CD4-positive, alpha-beta T cell (primary cell): ENCODE measurements around the gene TDRD6. TPM values are rescaled to one million over a fixed set of nuclear protein-coding genes. Genes with fewer than 3 reads are reported as not detected.

Source experiments
- ATAC-seq: fragments of 200-7000 bp; cut with Tn5 transposase; one replicate; pipeline ENCODE4 v1.10.0; 2022; ENCODE audit warnings: mild to moderate bottlenecking; ENCODE audit not compliant: poor library complexity
- CTCF ChIA-PET: fragments of 350-600 bp; sonication (Branson Sonifier 250); formaldehyde crosslinking; loops from one replicate; lab custom pipeline; 2021; ENCODE audit warnings: antibody characterized with exemption, inconsistent platforms; lab: Charles Lee
- POLR2A ChIA-PET: fragments of 350-600 bp; sonication (Branson Sonifier 250); formaldehyde crosslinking; loops from one replicate; lab custom pipeline; 2021; ENCODE audit warnings: antibody characterized with exemption, inconsistent platforms; lab: Charles Lee
- DNase-seq, 14 experiments: peaks; one replicate each; pipeline ENCODE4 v3.0.0-alpha.2; 2013 to 2020; ENCODE audit warnings: mixed read lengths in 2 of 14
- H3K27ac ChIP-seq, 2 donors: one replicate each; pipeline versions ENCODE4 v1.5.1 to v1.7.0; 2013; ENCODE audit warnings: low read length in 2 of 2, low read depth in 1 of 2, mild to moderate bottlenecking in 1 of 2
- H3K27me3 ChIP-seq, 2 experiments: 1 replicate in 1 of 2; 2 replicates in 1 of 2; pipeline versions ENCODE4 v1.6.1 to v1.7.0; 2013; ENCODE audit warnings: low read length in 2 of 2, control low read depth in 1 of 2, mild to moderate bottlenecking in 1 of 2, moderate library complexity in 1 of 2; ENCODE audit not compliant: insufficient read depth in 2 of 2, control insufficient read depth in 1 of 2
- H3K36me3 ChIP-seq: one replicate; pipeline ENCODE4 v1.6.1; 2013; ENCODE audit warnings: low read length, control low read depth; ENCODE audit not compliant: insufficient read depth
- H3K4me1 ChIP-seq: one replicate; pipeline ENCODE4 v1.6.1; 2013; ENCODE audit warnings: low read length, control low read depth; ENCODE audit not compliant: insufficient read depth
- H3K4me3 ChIP-seq: one replicate; pipeline ENCODE4 v1.5.1; 2013; ENCODE audit warnings: mild to moderate bottlenecking, low read length, moderate library complexity
- H3K9me3 ChIP-seq, 2 experiments: 1 replicate in 1 of 2; 2 replicates in 1 of 2; pipeline versions ENCODE4 v1.6.1 to v1.7.0; 2013; ENCODE audit warnings: low read length in 2 of 2, mild to moderate bottlenecking in 2 of 2, control low read depth in 1 of 2, moderate library complexity in 1 of 2; ENCODE audit not compliant: control insufficient read depth in 1 of 2, insufficient read depth in 1 of 2
- H3K27ac Mint-ChIP-seq: one replicate; pipeline ENCODE4 v1.8.0; 2020; ENCODE audit warnings: mixed read lengths
- H3K27me3 Mint-ChIP-seq: one replicate; pipeline ENCODE4 v1.8.0; 2021; ENCODE audit warnings: mixed read lengths
- H3K36me3 Mint-ChIP-seq: one replicate; pipeline ENCODE4 v1.8.0; 2021; ENCODE audit warnings: low read depth, mixed read lengths
- H3K4me1 Mint-ChIP-seq: one replicate; pipeline ENCODE4 v1.8.0; 2021; ENCODE audit warnings: low read depth, mixed read lengths
- H3K4me3 Mint-ChIP-seq: one replicate; pipeline ENCODE4 v1.8.0; 2020; ENCODE audit warnings: mild to moderate bottlenecking, mixed read lengths
- H3K9me3 Mint-ChIP-seq: one replicate; pipeline ENCODE4 v1.8.0; 2020; ENCODE audit warnings: mixed read lengths
- CTCF ChIP-seq: fragments of 200-600 bp; IDR thresholded peaks from one replicate; pipeline ENCODE4 v1.8.0; 2022; ENCODE audit warnings: antibody characterized with exemption, mild to moderate bottlenecking
- intact Hi-C, 2 experiments: fragments of 100-400 bp; cut with DNase I in 1 of 2; cut with micrococcal nuclease in 1 of 2; formaldehyde crosslinking; loops; one replicate each; pipeline versions ENCODE4 v1.15.1 to v1.9.0; 2023 to 2025; cut with DNase I, micrococcal nuclease
- total RNA-seq, 174 experiments: library from RNA in 2 of 174; stranded (reverse) in 2 of 174; gene quantifications; one replicate each; pipeline ENCODE4 v1.2.3 and lab custom pipeline; 2021 to 2026

Gene TDRD6
- total RNA-seq, 2 experiments from 2014 or later = not detected

- ChIA-PET POLR2A (no interaction called here), CTCF (no interaction called here)
- intact Hi-C loops = no loop called here
- peak in 3 of 14 experiments; percentile 3 to 42 (median 28) for DNase-seq
- no peak for TF ChIP-seq CTCF
- H3K4me3 Mint-ChIP-seq = no peak overlapping the region
- peaks cover 82% of the 10 kb centered on the region for H3K27me3 Mint-ChIP-seq
- H3K27ac ChIP-seq = no peak overlapping the region
- H3K4me1 ChIP-seq = no peaks in the 10 kb centered on the region
- no peaks in the 10 kb centered on the region for H3K36me3 ChIP-seq
- no peak for ATAC-seq
- peaks cover 28 to 44% of the 10 kb centered on the region in 2 experiments for H3K27me3 ChIP-seq
- no peak overlapping the region for H3K27ac Mint-ChIP-seq
- H3K4me1 Mint-ChIP-seq = no peaks in the 10 kb centered on the region
- no peak overlapping the region for H3K4me3 ChIP-seq
- H3K9me3 Mint-ChIP-seq = no peaks in the 10 kb centered on the region
- no peaks in the 10 kb centered on the region for H3K9me3 ChIP-seq
- H3K36me3 Mint-ChIP-seq = no peaks in the 10 kb centered on the region
These were observed 43.3 kb downstream of the TDRD6 start for GRCh38 chr6:46730921-46731461.

GRCh38 chr6:46733341-46733801 is 45.7 kb downstream of the TDRD6 start:
- H3K9me3 Mint-ChIP-seq = no peaks in the 10 kb centered on the region
- no peaks in the 10 kb centered on the region for H3K4me1 ChIP-seq
- H3K4me1 Mint-ChIP-seq = no peaks in the 10 kb centered on the region
- H3K4me3 ChIP-seq = no peak overlapping the region
- H3K27ac Mint-ChIP-seq = no peak overlapping the region
- H3K27me3 ChIP-seq = peaks cover 36 to 61% of the 10 kb centered on the region in 2 experiments
- DNase-seq = no peak
- ATAC-seq = no peak
- intact Hi-C loops = no loop called here
- ChIA-PET POLR2A (no interaction called here), CTCF (no interaction called here)
- no peaks in the 10 kb centered on the region for H3K36me3 ChIP-seq
- H3K27me3 Mint-ChIP-seq = peaks cover 85% of the 10 kb centered on the region
- TF ChIP-seq CTCF = no peak
- no peak overlapping the region for H3K27ac ChIP-seq
- no peaks in the 10 kb centered on the region for H3K36me3 Mint-ChIP-seq
- H3K4me3 Mint-ChIP-seq = no peak overlapping the region
- H3K9me3 ChIP-seq = no peaks in the 10 kb centered on the region

GRCh38 chr6:46734867-46735719 is 47.4 kb downstream of the TDRD6 start, which contains the start of gene PLA2G7:
TSS of gene PLA2G7 (minus strand) at chr6:46735375. CDS start at chr6:46722891, 12,484 bp downstream.
- H3K27me3 Mint-ChIP-seq = peaks cover 73% of the 10 kb centered on the region
- no peak for TF ChIP-seq CTCF
- no peak within 1 kb of the TSS for H3K27ac Mint-ChIP-seq
- peak within 1 kb of the TSS; percentile 19 for H3K4me3 ChIP-seq
- DNase-seq (peak in 2 of 14 experiments; percentile 7 to 13), ATAC-seq (no peak)
- no peaks in the 10 kb centered on the region for H3K36me3 Mint-ChIP-seq
- no peaks in the 10 kb centered on the region for H3K9me3 Mint-ChIP-seq
- CTCF ChIA-PET = no interaction called here
- H3K4me1 ChIP-seq = no peaks in the 10 kb centered on the region
- intact Hi-C loops = no loop called here
- H3K27ac ChIP-seq = no peak within 1 kb of the TSS
- peaks cover 36 to 60% of the 10 kb centered on the region in 2 experiments for H3K27me3 ChIP-seq
- H3K4me3 Mint-ChIP-seq = no peak within 1 kb of the TSS
- no peaks in the 10 kb centered on the region for H3K36me3 ChIP-seq
- no peaks in the 10 kb centered on the region for H3K4me1 Mint-ChIP-seq
- POLR2A ChIA-PET = no interaction called here
- no peaks in the 10 kb centered on the region for H3K9me3 ChIP-seq
